ENCODE results near the gene MBD2.

GRCh38 chr18:54223568-54224241 is 764 bp downstream of the MBD2 start:
- TF ChIP-seq CTCF (IDR thresholded peaks at IDR 0.05) (no peak), EZH2 (IDR thresholded peaks at IDR 0.05; ENCODE audit: borderline replicate concordance, insufficient read depth, low read depth, low read length, poor library complexity, severe bottlenecking) (no peak)
